ENCODE results near the gene LRRK1. TPM values are rescaled to one million over a fixed set of nuclear protein-coding genes. Genes with fewer than 3 reads are reported as not detected.

LRRK1 gene
- total and polyA plus RNA-seq, 2 donors = 3.4 to 6.7 TPM

GRCh38 chr15:101010781-101011180 is 91.6 kb downstream of the LRRK1 start:
- Histone ChIP-seq H3K36me3 (ENCODE audit: control insufficient read depth in 2 of 2, insufficient read depth in 2 of 2, low read length in 1 of 2) (no peaks in the 10 kb centered on the region), H3K4me1 (ENCODE audit: control insufficient read depth in 2 of 2, insufficient read depth in 2 of 2, low read length in 2 of 2) (peaks cover 7 to 16% of the 10 kb centered on the region in 2 donors), H3K27me3 (ENCODE audit: control insufficient read depth in 2 of 2, insufficient read depth in 1 of 2, low read length in 1 of 2) (peaks cover 0 to 19% of the 10 kb centered on the region in 2 donors), H3K27ac (ENCODE audit: low read depth in 1 of 2, low read length in 1 of 2) (no peak overlapping the region), H3K9me3 (ENCODE audit: control insufficient read depth in 2 of 2, insufficient read depth in 1 of 2, low read length in 1 of 2) (no peaks in the 10 kb centered on the region), H3K4me3 (ENCODE audit: low read length in 2 of 2) (no peak overlapping the region)
- 96% methylated on average over 6 of the region's 6 CpGs for WGBS
- no peak for DNase-seq (ENCODE audit: low read depth in 6 of 9, low spot score in 9 of 9)

GRCh38 chr15:101012326-101013200 is 93.4 kb downstream of the LRRK1 start:
- no peaks in the 10 kb centered on the region for H3K36me3 ChIP-seq (ENCODE audit: control insufficient read depth in 2 of 2, insufficient read depth in 2 of 2, low read length in 1 of 2)
- H3K4me1 ChIP-seq (ENCODE audit: control insufficient read depth in 2 of 2, insufficient read depth in 2 of 2, low read length in 2 of 2) = peaks cover 7 to 16% of the 10 kb centered on the region in 2 donors
- WGBS = 95% methylated on average over 20 of the region's 20 CpGs
- peak overlapping the region in 1 of 2 donors; percentile 24 for H3K27ac ChIP-seq (ENCODE audit: low read depth in 1 of 2, low read length in 1 of 2)
- no peak for DNase-seq (ENCODE audit: low read depth in 6 of 9, low spot score in 9 of 9)
- no peak overlapping the region for H3K4me3 ChIP-seq (ENCODE audit: low read length in 2 of 2)
- H3K9me3 ChIP-seq (ENCODE audit: control insufficient read depth in 2 of 2, insufficient read depth in 1 of 2, low read length in 1 of 2) = no peaks in the 10 kb centered on the region
- H3K27me3 ChIP-seq (ENCODE audit: control insufficient read depth in 2 of 2, insufficient read depth in 1 of 2, low read length in 1 of 2) = peaks cover 0 to 12% of the 10 kb centered on the region in 2 donors

GRCh38 chr15:101013201-101013550 is 94.0 kb downstream of the LRRK1 start:
- no peaks in the 10 kb centered on the region for H3K9me3 ChIP-seq (ENCODE audit: control insufficient read depth in 2 of 2, insufficient read depth in 1 of 2, low read length in 1 of 2)
- H3K36me3 ChIP-seq (ENCODE audit: control insufficient read depth in 2 of 2, insufficient read depth in 2 of 2, low read length in 1 of 2) = no peaks in the 10 kb centered on the region
- no peak overlapping the region for H3K27ac ChIP-seq (ENCODE audit: low read depth in 1 of 2, low read length in 1 of 2)
- peaks cover 0 to 6% of the 10 kb centered on the region in 2 donors for H3K27me3 ChIP-seq (ENCODE audit: control insufficient read depth in 2 of 2, insufficient read depth in 1 of 2, low read length in 1 of 2)
- DNase-seq (ENCODE audit: low read depth in 6 of 9, low spot score in 9 of 9) = no peak
- H3K4me1 ChIP-seq (ENCODE audit: control insufficient read depth in 2 of 2, insufficient read depth in 2 of 2, low read length in 2 of 2) = peaks cover 5 to 16% of the 10 kb centered on the region in 2 donors
- H3K4me3 ChIP-seq (ENCODE audit: low read length in 2 of 2) = no peak overlapping the region
- 95% methylated on average over 10 of the region's 10 CpGs for WGBS

- H3K36me3 ChIP-seq (ENCODE audit: control insufficient read depth in 2 of 2, insufficient read depth in 2 of 2, low read length in 1 of 2) = no peaks in the 10 kb centered on the region
- 92% methylated on average over 21 of the region's 21 CpGs for WGBS
- H3K27me3 ChIP-seq (ENCODE audit: control insufficient read depth in 2 of 2, insufficient read depth in 1 of 2, low read length in 1 of 2) = no peaks in the 10 kb centered on the region
- no peak overlapping the region for H3K4me3 ChIP-seq (ENCODE audit: low read length in 2 of 2)
- H3K27ac ChIP-seq (ENCODE audit: low read depth in 1 of 2, low read length in 1 of 2) = no peak overlapping the region
- H3K9me3 ChIP-seq (ENCODE audit: control insufficient read depth in 2 of 2, insufficient read depth in 1 of 2, low read length in 1 of 2) = no peaks in the 10 kb centered on the region
- H3K4me1 ChIP-seq (ENCODE audit: control insufficient read depth in 2 of 2, insufficient read depth in 2 of 2, low read length in 2 of 2) = peaks cover 0 to 8% of the 10 kb centered on the region in 2 donors
- no peak for DNase-seq (ENCODE audit: low read depth in 6 of 9, low spot score in 9 of 9)
Observed at GRCh38 chr15:101013769-101014675, 94.9 kb downstream of the LRRK1 start.

GRCh38 chr15:101014921-101015841 is 96.0 kb downstream of the LRRK1 start:
- peak in 7 of 9 donors; percentile 19 to 66 (median 47) for DNase-seq (ENCODE audit: low read depth in 6 of 9, low spot score in 9 of 9)
- no peaks in the 10 kb centered on the region for H3K27me3 ChIP-seq (ENCODE audit: control insufficient read depth in 2 of 2, insufficient read depth in 1 of 2, low read length in 1 of 2)
- no peaks in the 10 kb centered on the region for H3K36me3 ChIP-seq (ENCODE audit: control insufficient read depth in 2 of 2, insufficient read depth in 2 of 2, low read length in 1 of 2)
- no peak overlapping the region for H3K4me3 ChIP-seq (ENCODE audit: low read length in 2 of 2)
- no peak overlapping the region for H3K27ac ChIP-seq (ENCODE audit: low read depth in 1 of 2, low read length in 1 of 2)
- 64% methylated on average over 27 of the region's 27 CpGs for WGBS
- peaks cover 0 to 6% of the 10 kb centered on the region in 2 donors for H3K4me1 ChIP-seq (ENCODE audit: control insufficient read depth in 2 of 2, insufficient read depth in 2 of 2, low read length in 2 of 2)
- no peaks in the 10 kb centered on the region for H3K9me3 ChIP-seq (ENCODE audit: control insufficient read depth in 2 of 2, insufficient read depth in 1 of 2, low read length in 1 of 2)

- Histone ChIP-seq H3K27me3 (ENCODE audit: control insufficient read depth in 2 of 2, insufficient read depth in 1 of 2, low read length in 1 of 2) (no peaks in the 10 kb centered on the region), H3K9me3 (ENCODE audit: control insufficient read depth in 2 of 2, insufficient read depth in 1 of 2, low read length in 1 of 2) (no peaks in the 10 kb centered on the region), H3K36me3 (ENCODE audit: control insufficient read depth in 2 of 2, insufficient read depth in 2 of 2, low read length in 1 of 2) (no peaks in the 10 kb centered on the region), H3K4me3 (ENCODE audit: low read length in 2 of 2) (no peak overlapping the region), H3K27ac (ENCODE audit: low read depth in 1 of 2, low read length in 1 of 2) (no peak overlapping the region), H3K4me1 (ENCODE audit: control insufficient read depth in 2 of 2, insufficient read depth in 2 of 2, low read length in 2 of 2) (peaks cover 0 to 6% of the 10 kb centered on the region in 2 donors)
- WGBS = 96% methylated on average over 7 of the region's 7 CpGs
- DNase-seq (ENCODE audit: low read depth in 6 of 9, low spot score in 9 of 9) = no peak
Observed at GRCh38 chr15:101016581-101016980, 97.4 kb downstream of the LRRK1 start.

- 95% methylated on average over 18 of the region's 18 CpGs for WGBS
- Histone ChIP-seq H3K36me3 (ENCODE audit: control insufficient read depth in 2 of 2, insufficient read depth in 2 of 2, low read length in 1 of 2) (no peaks in the 10 kb centered on the region), H3K4me1 (ENCODE audit: control insufficient read depth in 2 of 2, insufficient read depth in 2 of 2, low read length in 2 of 2) (peaks cover 0 to 6% of the 10 kb centered on the region in 2 donors), H3K9me3 (ENCODE audit: control insufficient read depth in 2 of 2, insufficient read depth in 1 of 2, low read length in 1 of 2) (no peaks in the 10 kb centered on the region), H3K27ac (ENCODE audit: low read depth in 1 of 2, low read length in 1 of 2) (no peak overlapping the region), H3K27me3 (ENCODE audit: control insufficient read depth in 2 of 2, insufficient read depth in 1 of 2, low read length in 1 of 2) (no peaks in the 10 kb centered on the region), H3K4me3 (ENCODE audit: low read length in 2 of 2) (no peak overlapping the region)
- no peak for DNase-seq (ENCODE audit: low read depth in 6 of 9, low spot score in 9 of 9)
Observed at GRCh38 chr15:101017093-101017754, 98.1 kb downstream of the LRRK1 start.

- Histone ChIP-seq H3K4me1 (ENCODE audit: control insufficient read depth in 2 of 2, insufficient read depth in 2 of 2, low read length in 2 of 2) (peaks cover 0 to 5% of the 10 kb centered on the region in 2 donors), H3K9me3 (ENCODE audit: control insufficient read depth in 2 of 2, insufficient read depth in 1 of 2, low read length in 1 of 2) (no peaks in the 10 kb centered on the region), H3K36me3 (ENCODE audit: control insufficient read depth in 2 of 2, insufficient read depth in 2 of 2, low read length in 1 of 2) (no peaks in the 10 kb centered on the region), H3K27me3 (ENCODE audit: control insufficient read depth in 2 of 2, insufficient read depth in 1 of 2, low read length in 1 of 2) (no peaks in the 10 kb centered on the region), H3K4me3 (ENCODE audit: low read length in 2 of 2) (no peak overlapping the region), H3K27ac (ENCODE audit: low read depth in 1 of 2, low read length in 1 of 2) (no peak overlapping the region)
- DNase-seq (ENCODE audit: low read depth in 6 of 9, low spot score in 9 of 9) = no peak
- 31% methylated on average over 1 of the region's 1 CpG for WGBS
Observed at GRCh38 chr15:101018016-101018415, 98.9 kb downstream of the LRRK1 start.
